Gastroesophageal sphincter (tissue), 3 donors: Measurements from ENCODE around the gene CCDC73.

ENCODE experiments used
- CTCF ChIP-seq, 4 experiments: fragments of 200-600 bp in 2 of 4; fragments of 450-650 bp in 2 of 4; sonication (generic) in 1 of 4; IDR thresholded peaks; one replicate each; pipeline ENCODE4 v1.5.1; 2017 to 2019; ENCODE audit warnings: antibody characterized with exemption in 4 of 4, mild to moderate bottlenecking in 2 of 4, moderate library complexity in 2 of 4
- EP300 ChIP-seq: sonication (generic); formaldehyde crosslinking; IDR thresholded peaks from one replicate; pipeline ENCODE4 v1.6.1; 2017; ENCODE audit warnings: antibody characterized with exemption, mild to moderate bottlenecking
- POLR2A ChIP-seq, 2 donors: fragments of 450-650 bp; IDR thresholded peaks; one replicate each; pipeline ENCODE4 v1.6.1; 2017; ENCODE audit warnings: antibody characterized with exemption in 2 of 2, mild to moderate bottlenecking in 2 of 2, moderate library complexity in 1 of 2
- POLR2AphosphoS5 ChIP-seq: sonication (generic); formaldehyde crosslinking; IDR thresholded peaks from one replicate; pipeline ENCODE4 v1.6.1; 2017; ENCODE audit warnings: antibody characterized with exemption

GRCh38 chr11:32843544-32843943 is 49.1 kb upstream of the CCDC73 start:
- no peak for TF ChIP-seq CTCF (IDR thresholded peaks at IDR 0.05)
- no peak for TF ChIP-seq POLR2A (IDR thresholded peaks at IDR 0.05)
- TF ChIP-seq EP300 = no peak
- no peak for TF ChIP-seq POLR2AphosphoS5
